ENCODE results near the gene FBLN5. TPM values are rescaled to one million over a fixed set of nuclear protein-coding genes. Genes with fewer than 3 reads are reported as not detected.

The FBLN5 gene
- total and polyA plus RNA-seq, 4 experiments from 2014 or later, result 7.9 to 23.7 (median 15.8) TPM

DNA sequence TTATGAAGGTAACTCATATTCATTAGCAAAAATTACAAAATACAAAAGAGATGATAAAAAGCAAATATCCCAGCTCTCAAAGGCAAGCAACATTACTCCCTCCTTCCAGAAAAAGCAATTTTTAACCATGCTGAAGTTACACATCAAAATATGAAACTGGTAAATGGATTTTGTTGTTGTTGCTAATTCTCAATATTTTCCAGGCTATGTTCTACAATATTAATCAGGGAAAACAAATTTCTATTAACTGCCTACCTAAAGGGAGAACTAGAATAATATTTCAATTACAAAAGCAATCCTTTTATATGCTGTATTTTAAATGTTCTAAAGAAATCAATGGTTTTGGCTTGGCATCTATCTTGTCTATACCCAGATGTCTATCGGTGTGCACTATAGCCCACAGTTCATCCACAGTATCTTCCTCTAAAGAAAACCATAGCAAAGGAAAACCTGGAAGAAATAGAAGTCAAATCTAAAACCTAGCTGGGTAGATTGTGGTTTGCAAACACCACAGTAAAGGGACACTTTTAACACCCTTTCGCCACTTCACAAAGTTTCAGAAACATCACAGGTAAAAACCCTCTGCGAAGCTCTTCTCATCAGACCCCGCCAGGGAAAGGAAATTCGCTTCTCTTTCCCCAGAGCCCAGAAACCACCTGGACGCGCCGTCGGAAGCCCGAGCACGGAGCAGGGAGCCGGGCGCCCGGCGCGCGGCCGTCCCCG is 112.1 kb downstream of the FBLN5 start:
- peak; percentile 35 to 50 (median 43) for DNase-seq
- H3K36me3 Mint-ChIP-seq, result peaks cover 32% of the 10 kb centered on the region in 2 donors
- peaks cover 0 to 3% of the 10 kb centered on the region in 2 donors for H3K9me3 ChIP-seq (ENCODE audit: control insufficient read depth in 1 of 2, low read length in 2 of 2)
- H3K9me3 Mint-ChIP-seq, result no peaks in the 10 kb centered on the region
- peaks cover 8% of the 10 kb centered on the region for H3K36me3 ChIP-seq (ENCODE audit: insufficient read depth, low read length)
- peak overlapping the region; percentile 44 to 94 (median 87) for H3K27ac Mint-ChIP-seq
- peak overlapping the region in 1 of 2 donors; percentile 63 for H3K4me3 ChIP-seq (ENCODE audit: low read length in 2 of 2)
- no peaks in the 10 kb centered on the region for H3K27me3 Mint-ChIP-seq
- peaks cover 61 to 92% (median 73%) of the 10 kb centered on the region in 4 donors for H3K4me1 Mint-ChIP-seq
- no peaks in the 10 kb centered on the region for H3K27me3 ChIP-seq (ENCODE audit: insufficient read depth, low read length)
- ChIA-PET CTCF (ENCODE audit: partially characterized antibody) (interaction anchor here (1.0 to 2.0 kb wide), 7 partner anchors 13 to 76 kb away, joined by 3 to 10 read pairs (median 3); partner anchors contain the start of gene TC2N), POLR2A (ENCODE audit: partially characterized antibody) (interaction anchor here (0.6 to 10.4 kb wide), 21 partner anchors 10 to 271 kb away, joined by 3 to 93 read pairs (median 5); partner anchors contain the start of genes ATXN3 and TC2N)
- intact Hi-C loops (cut with micrococcal nuclease), result loop anchor here (5.0 kb wide), 1 partner anchor 57 kb away; no protein-coding TSS in a partner anchor
- H3K4me1 ChIP-seq (ENCODE audit: insufficient read depth, low read length), result peaks cover 71% of the 10 kb centered on the region
- peak overlapping the region; percentile 68 for H3K27ac ChIP-seq (ENCODE audit: low read depth, low read length)
- H3K4me3 Mint-ChIP-seq, result peak overlapping the region; percentile 63 to 90 (median 84)

DNA sequence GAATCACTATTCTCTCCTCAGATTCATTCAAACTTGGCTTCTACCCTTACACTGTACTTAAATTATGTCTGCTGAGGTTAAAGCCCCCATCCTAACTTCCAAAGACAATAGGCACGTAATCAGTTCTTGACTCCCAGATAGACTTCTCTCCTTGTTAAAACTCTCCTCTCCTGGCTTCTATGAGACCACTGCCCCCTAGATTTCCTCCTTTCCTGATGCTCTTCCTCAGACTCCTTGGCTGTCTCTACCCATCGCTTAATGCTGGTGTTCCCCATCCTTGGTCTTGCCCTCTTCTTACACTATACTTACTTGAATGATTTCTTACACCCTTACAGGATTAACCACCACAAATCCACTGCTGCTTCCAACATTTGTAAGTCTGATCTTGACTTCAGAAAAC is 112.9 kb downstream of the FBLN5 start:
- H3K9me3 ChIP-seq (ENCODE audit: control insufficient read depth in 1 of 2, low read length in 2 of 2), result no peaks in the 10 kb centered on the region
- H3K36me3 ChIP-seq (ENCODE audit: insufficient read depth, low read length), result no peaks in the 10 kb centered on the region
- H3K36me3 Mint-ChIP-seq, result peaks cover 27 to 30% of the 10 kb centered on the region in 2 donors
- peaks cover 71% of the 10 kb centered on the region for H3K4me1 ChIP-seq (ENCODE audit: insufficient read depth, low read length)
- H3K4me3 Mint-ChIP-seq, result peak overlapping the region; percentile 1 to 90 (median 50)
- CTCF ChIA-PET (ENCODE audit: partially characterized antibody), result interaction anchor here (1.0 to 2.0 kb wide), 3 partner anchors 33 to 77 kb away, joined by 3 to 10 read pairs (median 3); partner anchors contain the start of gene TC2N
- POLR2A ChIA-PET (ENCODE audit: partially characterized antibody), result interaction anchor here (0.6 to 10.4 kb wide), 10 partner anchors 9 to 61 kb away, joined by 3 to 93 read pairs (median 10); partner anchors contain the start of gene TC2N
- DNase-seq, result no peak
- peaks cover 65 to 92% (median 75%) of the 10 kb centered on the region in 4 donors for H3K4me1 Mint-ChIP-seq
- H3K27me3 Mint-ChIP-seq, result no peaks in the 10 kb centered on the region
- H3K27me3 ChIP-seq (ENCODE audit: insufficient read depth, low read length), result no peaks in the 10 kb centered on the region
- H3K27ac ChIP-seq (ENCODE audit: low read depth, low read length), result no peak overlapping the region
- peak overlapping the region; percentile 0 to 94 (median 50) for H3K27ac Mint-ChIP-seq
- no peak overlapping the region for H3K4me3 ChIP-seq (ENCODE audit: low read length in 2 of 2)
- intact Hi-C loops (cut with micrococcal nuclease), result loop anchor here (5.0 kb wide), 1 partner anchor 37 kb away; no protein-coding TSS in a partner anchor
- no peaks in the 10 kb centered on the region for H3K9me3 Mint-ChIP-seq

DNA sequence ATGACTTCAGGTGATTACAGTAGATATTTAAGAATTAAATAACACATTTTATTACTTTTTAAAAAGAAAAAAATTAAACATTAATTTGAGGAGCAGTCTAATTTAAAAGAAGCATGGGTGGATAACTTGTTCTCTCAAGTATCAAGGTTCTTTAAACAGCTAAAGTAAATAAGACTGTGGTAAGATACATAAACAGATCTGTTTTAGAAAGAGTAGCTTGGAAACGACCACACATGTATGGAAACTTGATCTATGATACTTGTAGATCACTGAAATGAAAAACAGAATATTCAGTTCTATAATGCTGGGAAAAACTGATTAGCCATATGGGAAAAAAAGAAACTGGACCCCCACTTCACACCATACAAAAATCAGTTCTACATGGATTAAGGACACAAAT is 116.2 kb downstream of the FBLN5 start:
- Histone ChIP-seq H3K4me3 (ENCODE audit: low read length in 2 of 2) (no peak overlapping the region), H3K36me3 (ENCODE audit: insufficient read depth, low read length) (no peaks in the 10 kb centered on the region), H3K9me3 (ENCODE audit: control insufficient read depth in 1 of 2, low read length in 2 of 2) (no peaks in the 10 kb centered on the region), H3K4me1 (ENCODE audit: insufficient read depth, low read length) (peaks cover 67% of the 10 kb centered on the region), H3K27me3 (ENCODE audit: insufficient read depth, low read length) (no peaks in the 10 kb centered on the region), H3K27ac (ENCODE audit: low read depth, low read length) (no peak overlapping the region)
- ChIA-PET CTCF (ENCODE audit: partially characterized antibody) (interaction anchor here (0.7 to 1.1 kb wide), 2 partner anchors 32 to 36 kb away, joined by 3 read pairs; no protein-coding TSS in a partner anchor), POLR2A (ENCODE audit: partially characterized antibody) (interaction anchor here (0.7 to 6.4 kb wide), 8 partner anchors 20 to 60 kb away, joined by 3 to 26 read pairs (median 4); partner anchors contain the start of gene TC2N)
- H3K4me1 Mint-ChIP-seq, result peaks cover 58 to 76% (median 68%) of the 10 kb centered on the region in 4 donors
- intact Hi-C loops (cut with micrococcal nuclease), result loop anchor here (5.0 kb wide), 1 partner anchor 34 kb away; no protein-coding TSS in a partner anchor
- H3K27me3 Mint-ChIP-seq, result no peaks in the 10 kb centered on the region
- peaks cover 0 to 5% (median 0%) of the 10 kb centered on the region in 8 donors for H3K9me3 Mint-ChIP-seq
- peaks cover 29 to 35% of the 10 kb centered on the region in 2 donors for H3K36me3 Mint-ChIP-seq
- H3K4me3 Mint-ChIP-seq, result peak overlapping the region in 2 of 8 donors; percentile 26 to 63
- H3K27ac Mint-ChIP-seq, result no peak overlapping the region
- DNase-seq, result no peak

- POLR2A ChIA-PET (ENCODE audit: partially characterized antibody), result interaction anchor here (0.7 to 6.4 kb wide), 10 partner anchors 15 to 61 kb away, joined by 3 to 26 read pairs (median 4); partner anchors contain the start of gene TC2N
- CTCF ChIA-PET (ENCODE audit: partially characterized antibody), result interaction anchor here (0.7 to 1.1 kb wide), 2 partner anchors 33 to 35 kb away, joined by 3 read pairs; no protein-coding TSS in a partner anchor
- no peaks in the 10 kb centered on the region for H3K9me3 ChIP-seq (ENCODE audit: control insufficient read depth in 1 of 2, low read length in 2 of 2)
- DNase-seq, result peak in 1 of 5 donors; percentile 33
- Mint-ChIP-seq H3K36me3 (peaks cover 29 to 36% of the 10 kb centered on the region in 2 donors), H3K4me1 (peaks cover 58 to 76% (median 69%) of the 10 kb centered on the region in 4 donors), H3K9me3 (peaks cover 0 to 5% (median 0%) of the 10 kb centered on the region in 8 donors), H3K4me3 (peak overlapping the region in 4 of 8 donors; percentile 18 to 72 (median 46)), H3K27me3 (no peaks in the 10 kb centered on the region), H3K27ac (peak overlapping the region in 3 of 7 donors; percentile 48 to 89 (median 69))
- H3K36me3 ChIP-seq (ENCODE audit: insufficient read depth, low read length), result no peaks in the 10 kb centered on the region
- peaks cover 67% of the 10 kb centered on the region for H3K4me1 ChIP-seq (ENCODE audit: insufficient read depth, low read length)
- no peak overlapping the region for H3K27ac ChIP-seq (ENCODE audit: low read depth, low read length)
- H3K27me3 ChIP-seq (ENCODE audit: insufficient read depth, low read length), result no peaks in the 10 kb centered on the region
- intact Hi-C loops (cut with micrococcal nuclease), result loop anchor here (5.0 kb wide), 1 partner anchor 33 kb away; no protein-coding TSS in a partner anchor
- H3K4me3 ChIP-seq (ENCODE audit: low read length in 2 of 2), result no peak overlapping the region
Measured at GRCh38 chr14:91830777-91831176, 116.7 kb downstream of the FBLN5 start.

DNA sequence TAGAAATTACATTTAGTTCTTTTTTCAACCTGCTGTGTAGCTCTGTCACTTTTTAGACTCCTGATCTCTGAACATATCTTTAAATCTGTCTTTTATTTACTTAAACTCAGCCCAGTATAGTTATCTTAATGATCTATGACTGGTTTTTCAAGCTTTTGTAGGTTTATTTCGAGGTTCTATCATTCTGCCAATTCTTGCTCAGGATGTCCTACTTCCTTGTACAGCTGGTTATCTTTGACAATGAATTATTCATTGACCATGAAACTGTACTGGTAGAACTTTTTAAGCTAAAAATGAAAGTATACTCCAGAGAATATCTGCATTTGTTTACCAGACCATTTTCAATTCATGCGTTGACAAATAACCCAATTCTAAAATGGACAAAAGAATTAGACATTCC is 118.0 kb downstream of the FBLN5 start:
- peaks cover 58% of the 10 kb centered on the region for H3K4me1 ChIP-seq (ENCODE audit: insufficient read depth, low read length)
- ChIA-PET POLR2A (ENCODE audit: partially characterized antibody) (interaction anchor here (1.1 to 6.4 kb wide), 9 partner anchors 13 to 82 kb away, joined by 3 to 26 read pairs (median 6); partner anchors contain the start of gene TC2N), CTCF (ENCODE audit: partially characterized antibody) (interaction anchor here (1.7 kb wide), 1 partner anchor 81 kb away, joined by 12 read pairs; no protein-coding TSS in a partner anchor)
- H3K36me3 ChIP-seq (ENCODE audit: insufficient read depth, low read length), result no peaks in the 10 kb centered on the region
- H3K4me3 ChIP-seq (ENCODE audit: low read length in 2 of 2), result no peak overlapping the region
- no peaks in the 10 kb centered on the region for H3K27me3 Mint-ChIP-seq
- peaks cover 33 to 44% of the 10 kb centered on the region in 2 donors for H3K36me3 Mint-ChIP-seq
- peak overlapping the region in 5 of 7 donors; percentile 37 to 62 (median 54) for H3K27ac Mint-ChIP-seq
- peaks cover 55 to 72% (median 66%) of the 10 kb centered on the region in 4 donors for H3K4me1 Mint-ChIP-seq
- intact Hi-C loops (cut with micrococcal nuclease), result no loop called here
- H3K9me3 Mint-ChIP-seq, result peaks cover 0 to 5% (median 0%) of the 10 kb centered on the region in 8 donors
- H3K27ac ChIP-seq (ENCODE audit: low read depth, low read length), result no peak overlapping the region
- no peaks in the 10 kb centered on the region for H3K9me3 ChIP-seq (ENCODE audit: control insufficient read depth in 1 of 2, low read length in 2 of 2)
- DNase-seq, result no peak
- H3K4me3 Mint-ChIP-seq, result peak overlapping the region in 4 of 8 donors; percentile 26 to 51 (median 38)
- H3K27me3 ChIP-seq (ENCODE audit: insufficient read depth, low read length), result no peaks in the 10 kb centered on the region

GRCh38 chr14:91827746-91828145 is 119.7 kb downstream of the FBLN5 start:
- Histone ChIP-seq H3K27me3 (ENCODE audit: insufficient read depth, low read length) (no peaks in the 10 kb centered on the region), H3K27ac (ENCODE audit: low read depth, low read length) (no peak overlapping the region), H3K9me3 (ENCODE audit: control insufficient read depth in 1 of 2, low read length in 2 of 2) (no peaks in the 10 kb centered on the region), H3K4me1 (ENCODE audit: insufficient read depth, low read length) (peaks cover 48% of the 10 kb centered on the region), H3K36me3 (ENCODE audit: insufficient read depth, low read length) (no peaks in the 10 kb centered on the region), H3K4me3 (ENCODE audit: low read length in 2 of 2) (no peak overlapping the region)
- peaks cover 0 to 5% (median 0%) of the 10 kb centered on the region in 8 donors for H3K9me3 Mint-ChIP-seq
- no peaks in the 10 kb centered on the region for H3K27me3 Mint-ChIP-seq
- no peak for DNase-seq
- peak overlapping the region in 1 of 8 donors; percentile 47 for H3K4me3 Mint-ChIP-seq
- peaks cover 42 to 53% of the 10 kb centered on the region in 2 donors for H3K36me3 Mint-ChIP-seq
- peak overlapping the region in 2 of 7 donors; percentile 5 to 57 for H3K27ac Mint-ChIP-seq
- POLR2A ChIA-PET (ENCODE audit: partially characterized antibody), result interaction anchor here (1.1 to 6.4 kb wide), 6 partner anchors 8 to 42 kb away, joined by 3 to 26 read pairs (median 8); no protein-coding TSS in a partner anchor
- intact Hi-C loops (cut with micrococcal nuclease), result loop anchor here (1.0 kb wide), 1 partner anchor 9 kb away; no protein-coding TSS in a partner anchor
- peaks cover 51 to 68% (median 59%) of the 10 kb centered on the region in 4 donors for H3K4me1 Mint-ChIP-seq
- CTCF ChIA-PET (ENCODE audit: partially characterized antibody), result no interaction called here
